Suppressor macrophage (primary cell): Measurements from ENCODE around the gene PCDHA5.
"Not testable (repeated sequence)": the region's sequence is repeated elsewhere in the genome, so short reads cannot be mapped to it uniquely, and the experiment has no call there.

Experiments
- DNase-seq, 4 experiments: peaks; one replicate each; pipeline ENCODE4 v3.0.0-alpha.2; 2020 to 2022
- total RNA-seq, 17 experiments: gene quantifications; one replicate each; lab custom pipeline; 2026; ENCODE audit warnings: mixed read lengths in 6 of 17, inconsistent platforms in 3 of 17; lab: John Stamatoyannopoulos, UW

The PCDHA5 gene
- 0 to 1.1 (median 0) reads per million in 17 experiments for total RNA-seq

DNA sequence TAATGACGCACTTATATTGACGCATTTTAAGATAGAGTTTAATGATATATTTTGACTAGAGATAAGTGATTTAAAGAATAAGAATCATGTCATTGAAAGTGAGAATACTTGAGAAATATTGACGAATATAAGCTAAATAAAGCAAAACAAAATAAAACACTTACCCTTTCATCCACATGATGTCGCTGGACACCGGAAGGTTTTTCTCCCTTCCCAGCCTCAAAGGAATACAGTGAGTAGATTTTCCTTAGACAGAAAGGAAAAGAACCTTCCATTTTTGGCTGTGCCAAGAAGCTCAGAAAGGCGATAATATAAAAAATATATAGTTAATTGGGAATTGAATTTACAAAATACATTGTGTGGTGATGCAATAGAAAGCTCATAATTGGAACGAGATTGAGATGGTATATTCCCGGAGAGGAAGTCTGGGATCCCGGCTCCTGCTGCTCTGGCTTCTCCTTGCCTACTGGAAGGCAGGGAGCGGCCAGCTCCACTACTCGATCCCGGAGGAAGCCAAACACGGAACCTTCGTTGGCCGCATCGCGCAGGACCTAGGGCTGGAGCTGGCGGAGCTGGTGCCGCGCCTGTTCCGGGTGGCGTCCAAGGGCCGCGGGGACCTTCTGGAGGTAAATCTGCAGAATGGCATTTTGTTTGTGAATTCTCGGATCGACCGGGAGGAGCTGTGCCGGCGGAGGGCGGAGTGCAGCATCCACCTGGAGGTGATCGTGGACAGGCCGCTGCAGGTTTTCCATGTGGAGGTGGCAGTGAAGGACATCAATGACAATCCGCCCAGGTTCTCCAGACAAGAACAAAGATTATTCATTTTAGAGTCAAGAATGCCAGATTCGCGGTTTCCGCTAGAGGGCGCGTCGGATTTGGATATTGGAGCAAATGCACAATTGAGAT lies at the start of gene PCDHA5:
TSS of gene PCDHA5 (plus strand) at position 239 of the 906 bp plus-strand sequence.
- peak; percentile 16 to 33 (median 26) for DNase-seq

DNA sequence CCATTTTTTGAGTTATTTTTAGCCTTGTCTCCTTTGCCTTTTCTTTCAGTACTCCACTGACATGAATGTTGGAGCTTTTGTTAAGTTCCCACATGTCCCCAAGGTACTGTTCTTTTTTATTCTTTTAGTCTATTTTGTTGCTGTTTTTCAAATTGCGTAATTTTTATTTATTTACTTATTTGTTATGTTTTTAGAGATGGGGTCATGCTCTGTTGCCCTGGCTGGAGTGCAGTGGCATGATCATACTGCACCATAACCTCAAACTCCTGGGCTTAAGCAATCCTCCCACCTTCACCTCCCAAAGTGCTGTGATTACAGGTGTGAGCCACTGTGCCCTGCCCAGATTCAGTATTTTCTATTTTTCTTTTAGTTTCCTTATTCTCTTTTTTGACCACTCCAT lies 40.9 kb upstream of the PCDHA5 start:
- no peak for DNase-seq

DNA sequence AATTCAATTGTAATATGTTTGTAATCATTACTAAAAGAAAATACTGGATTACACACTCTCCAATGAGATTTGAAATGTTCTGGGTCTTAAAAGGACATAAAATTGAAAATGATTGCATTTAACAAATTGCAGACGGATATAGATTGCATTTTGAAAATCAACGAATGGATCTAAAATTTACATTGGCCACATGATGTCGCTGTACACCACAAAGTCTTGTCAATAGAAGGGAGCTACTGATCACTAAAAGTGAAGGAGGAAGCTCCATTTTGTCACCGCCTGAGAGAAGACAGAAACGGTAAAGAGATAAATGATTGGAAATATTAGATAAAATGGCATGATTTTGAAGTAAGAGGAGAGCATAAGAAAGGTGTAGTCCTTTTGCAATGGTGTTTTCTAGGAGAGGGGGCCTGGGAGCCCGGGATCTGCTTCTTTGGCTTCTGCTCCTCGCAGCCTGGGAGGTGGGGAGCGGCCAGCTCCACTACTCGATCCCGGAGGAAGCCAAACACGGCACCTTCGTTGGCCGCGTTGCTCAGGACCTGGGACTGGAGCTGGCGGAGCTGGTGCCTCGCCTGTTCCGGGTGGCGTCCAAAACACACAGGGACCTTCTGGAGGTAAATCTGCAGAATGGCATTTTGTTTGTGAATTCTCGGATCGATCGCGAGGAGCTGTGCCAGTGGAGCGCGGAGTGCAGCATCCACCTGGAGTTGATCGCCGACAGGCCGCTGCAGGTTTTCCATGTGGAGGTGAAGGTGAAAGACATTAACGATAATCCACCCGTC lies 35.3 kb upstream of the PCDHA5 start, which contains the start of gene PCDHA1:
TSS of gene PCDHA1 (plus strand) at position 236 of the 782 bp plus-strand sequence.
- DNase-seq, result peak in 2 of 4 experiments; percentile 6 to 7

DNA sequence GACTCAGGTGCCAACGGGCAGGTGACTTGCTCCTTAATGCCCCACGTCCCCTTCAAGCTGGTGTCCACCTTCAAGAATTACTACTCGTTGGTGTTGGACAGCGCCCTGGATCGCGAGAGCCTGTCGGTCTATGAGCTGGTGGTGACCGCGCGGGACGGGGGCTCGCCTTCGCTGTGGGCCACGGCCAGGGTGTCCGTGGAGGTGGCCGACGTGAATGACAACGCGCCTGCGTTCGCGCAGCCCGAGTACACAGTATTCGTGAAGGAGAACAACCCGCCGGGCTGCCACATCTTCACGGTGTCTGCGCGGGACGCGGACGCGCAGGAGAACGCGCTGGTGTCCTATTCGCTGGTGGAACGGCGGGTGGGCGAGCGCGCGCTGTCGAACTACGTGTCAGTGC lies 34.0 kb upstream of the PCDHA5 start:
- DNase-seq, result not testable (repeated sequence)

DNA sequence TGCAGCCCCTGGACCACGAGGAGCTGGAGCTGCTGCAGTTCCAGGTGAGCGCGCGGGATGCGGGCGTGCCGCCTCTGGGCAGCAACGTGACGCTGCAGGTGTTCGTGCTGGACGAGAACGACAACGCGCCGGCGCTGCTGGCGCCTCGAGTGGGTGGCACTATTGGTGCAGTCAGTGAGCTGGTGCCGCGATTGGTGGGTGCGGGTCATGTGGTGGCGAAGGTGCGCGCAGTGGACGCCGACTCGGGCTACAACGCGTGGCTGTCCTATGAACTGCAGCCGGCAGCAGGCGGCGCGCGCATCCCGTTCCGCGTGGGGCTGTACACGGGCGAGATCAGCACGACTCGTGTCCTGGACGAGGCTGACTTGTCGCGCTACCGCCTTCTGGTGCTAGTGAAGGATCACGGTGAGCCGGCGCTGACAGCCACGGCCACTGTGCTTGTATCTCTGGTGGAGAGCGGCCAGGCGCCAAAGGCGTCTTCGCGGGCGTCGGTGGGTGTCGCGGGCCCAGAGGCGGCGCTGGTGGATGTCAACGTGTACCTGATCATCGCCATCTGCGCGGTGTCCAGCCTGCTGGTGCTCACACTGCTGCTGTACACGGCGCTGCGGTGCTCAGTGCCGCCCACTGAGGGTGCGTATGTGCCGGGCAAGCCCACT lies 33.4 kb upstream of the PCDHA5 start:
- not testable (repeated sequence) for DNase-seq

DNA sequence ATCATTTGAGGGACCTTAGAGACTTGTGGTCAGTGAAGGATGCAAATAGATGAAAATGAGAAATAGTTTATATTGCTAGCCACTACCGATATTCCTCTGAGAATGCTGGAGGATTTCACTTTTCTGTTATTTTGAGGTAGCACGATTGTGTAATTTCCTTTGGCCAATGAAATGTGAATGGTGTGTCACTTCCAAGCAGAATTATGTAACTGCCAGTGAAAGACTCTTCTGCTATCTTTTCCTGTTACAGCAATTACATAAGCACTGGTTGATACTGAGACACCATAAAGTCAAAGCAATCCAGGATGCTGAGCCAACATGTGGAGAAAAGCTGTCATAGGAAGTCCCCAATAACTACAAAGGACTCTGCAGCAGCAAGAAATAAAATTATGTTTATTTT lies 30.3 kb upstream of the PCDHA5 start:
- DNase-seq, result no peak

DNA sequence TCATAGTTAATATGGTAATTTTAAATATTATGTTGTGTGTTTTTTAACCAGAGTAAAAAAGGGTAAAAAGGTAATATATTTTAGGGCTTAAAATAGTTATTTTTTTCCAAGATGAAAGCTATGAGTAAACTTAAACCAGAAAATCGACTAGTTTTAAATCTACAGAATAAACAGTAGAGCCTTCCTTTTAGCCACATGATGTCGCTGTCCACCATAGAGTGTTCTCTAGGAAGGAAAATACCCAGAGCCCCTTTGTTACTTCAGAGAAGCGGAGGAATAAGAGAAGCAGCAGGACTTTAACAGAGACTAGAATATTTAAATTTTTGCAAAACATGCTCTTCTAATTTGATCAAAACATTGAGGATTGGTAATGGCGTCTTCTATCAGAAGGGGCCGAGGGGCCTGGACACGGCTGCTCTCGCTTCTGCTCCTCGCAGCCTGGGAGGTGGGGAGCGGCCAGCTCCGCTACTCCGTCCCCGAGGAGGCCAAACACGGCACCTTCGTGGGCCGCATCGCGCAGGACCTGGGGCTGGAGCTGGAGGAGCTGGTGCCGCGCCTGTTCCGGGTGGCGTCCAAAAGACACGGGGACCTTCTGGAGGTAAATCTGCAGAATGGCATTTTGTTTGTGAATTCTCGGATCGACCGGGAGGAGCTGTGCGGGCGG lies 26.7 kb upstream of the PCDHA5 start, which contains the start of gene PCDHA2:
TSS of gene PCDHA2 (plus strand) at position 258 of the 664 bp plus-strand sequence.
- DNase-seq, result no peak

DNA sequence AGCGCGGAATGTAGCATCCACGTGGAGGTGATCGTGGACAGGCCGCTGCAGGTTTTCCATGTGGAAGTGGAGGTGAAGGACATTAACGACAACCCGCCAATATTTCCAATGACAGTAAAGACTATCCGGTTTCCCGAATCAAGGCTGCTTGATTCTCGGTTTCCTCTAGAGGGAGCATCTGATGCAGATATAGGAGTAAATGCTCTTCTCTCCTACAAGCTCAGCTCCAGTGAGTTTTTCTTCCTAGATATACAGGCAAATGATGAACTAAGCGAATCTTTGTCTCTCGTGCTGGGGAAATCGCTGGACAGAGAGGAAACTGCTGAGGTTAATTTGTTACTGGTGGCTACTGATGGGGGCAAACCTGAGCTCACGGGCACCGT lies 26.2 kb upstream of the PCDHA5 start:
- peak in 1 of 4 experiments; percentile 2 for DNase-seq

DNA sequence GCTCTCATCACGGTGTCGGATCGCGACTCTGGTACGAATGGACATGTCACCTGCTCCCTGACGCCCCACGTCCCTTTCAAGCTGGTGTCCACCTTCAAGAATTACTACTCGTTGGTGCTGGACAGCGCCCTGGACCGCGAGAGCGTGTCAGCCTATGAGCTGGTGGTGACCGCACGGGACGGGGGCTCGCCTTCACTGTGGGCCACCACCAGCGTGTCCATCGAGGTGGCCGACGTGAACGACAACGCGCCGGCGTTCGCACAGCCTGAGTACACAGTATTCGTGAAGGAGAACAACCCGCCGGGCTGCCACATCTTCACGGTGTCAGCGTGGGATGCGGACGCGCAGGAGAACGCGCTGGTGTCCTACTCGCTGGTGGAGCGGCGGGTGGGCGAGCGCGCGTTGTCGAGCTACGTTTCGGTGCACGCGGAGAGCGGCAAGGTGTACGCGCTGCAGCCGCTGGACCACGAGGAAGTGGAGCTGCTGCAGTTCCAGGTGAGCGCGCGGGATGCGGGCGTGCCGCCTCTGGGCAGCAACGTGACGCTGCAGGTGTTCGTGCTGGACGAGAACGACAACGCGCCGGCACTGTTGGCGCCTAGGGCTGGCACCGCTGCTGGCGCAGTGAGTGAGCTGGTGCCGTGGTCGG lies 25.2 kb upstream of the PCDHA5 start:
- not testable (repeated sequence) for DNase-seq

DNA sequence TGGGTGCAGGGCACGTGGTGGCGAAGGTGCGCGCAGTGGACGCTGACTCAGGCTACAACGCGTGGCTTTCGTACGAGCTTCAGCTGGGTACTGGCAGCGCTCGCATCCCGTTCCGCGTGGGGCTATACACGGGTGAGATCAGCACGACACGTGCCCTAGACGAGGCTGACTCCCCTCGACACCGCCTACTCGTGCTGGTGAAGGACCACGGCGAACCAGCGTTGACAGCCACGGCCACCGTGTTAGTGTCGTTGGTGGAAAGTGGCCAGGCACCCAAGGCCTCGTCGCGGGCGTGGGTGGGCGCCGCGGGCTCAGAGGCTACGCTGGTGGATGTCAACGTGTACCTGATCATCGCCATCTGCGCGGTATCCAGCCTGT lies 24.7 kb upstream of the PCDHA5 start:
- no peak for DNase-seq

DNA sequence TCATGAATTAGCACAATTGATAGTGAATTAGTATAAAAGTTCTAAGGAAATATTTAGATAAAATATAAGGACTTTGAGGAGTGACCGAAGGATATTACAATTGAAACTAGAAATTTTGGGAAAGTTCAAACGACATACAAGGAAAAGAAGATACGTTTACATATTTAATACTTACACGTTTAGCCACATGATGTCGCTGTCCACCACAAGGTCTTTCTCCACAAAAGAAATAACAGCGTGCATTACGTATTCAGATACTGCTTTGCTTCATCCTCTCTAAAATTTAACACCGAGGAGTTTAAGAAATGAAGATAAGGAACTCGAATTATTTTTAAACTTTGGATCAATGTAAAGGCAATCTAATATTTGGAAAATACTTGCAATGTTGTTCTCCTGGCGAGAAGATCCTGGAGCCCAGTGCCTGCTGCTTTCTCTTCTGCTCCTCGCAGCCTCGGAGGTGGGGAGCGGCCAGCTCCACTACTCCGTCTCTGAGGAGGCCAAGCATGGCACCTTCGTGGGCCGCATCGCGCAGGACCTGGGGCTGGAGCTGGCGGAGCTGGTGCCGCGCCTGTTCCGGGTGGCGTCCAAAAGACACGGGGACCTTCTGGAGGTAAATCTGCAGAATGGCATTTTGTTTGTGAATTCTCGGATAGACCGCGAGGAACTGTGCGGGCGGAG lies 20.5 kb upstream of the PCDHA5 start, which contains the start of gene PCDHA3:
TSS of gene PCDHA3 (plus strand) at position 242 of the 678 bp plus-strand sequence.
- DNase-seq, result no peak

DNA sequence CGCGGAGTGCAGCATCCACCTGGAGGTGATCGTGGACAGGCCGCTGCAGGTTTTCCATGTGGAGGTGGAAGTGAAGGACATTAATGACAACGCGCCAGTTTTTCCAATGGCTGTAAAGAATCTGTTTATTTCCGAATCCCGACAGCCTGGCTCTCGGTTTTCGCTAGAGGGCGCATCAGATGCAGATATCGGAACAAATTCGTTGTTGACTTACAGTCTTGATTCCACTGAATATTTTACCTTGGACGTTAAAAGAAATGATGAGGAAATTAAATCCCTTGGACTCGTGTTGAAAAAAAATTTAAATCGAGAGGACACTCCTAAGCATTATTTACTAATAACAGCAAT lies 19.9 kb upstream of the PCDHA5 start:
- no peak for DNase-seq

DNA sequence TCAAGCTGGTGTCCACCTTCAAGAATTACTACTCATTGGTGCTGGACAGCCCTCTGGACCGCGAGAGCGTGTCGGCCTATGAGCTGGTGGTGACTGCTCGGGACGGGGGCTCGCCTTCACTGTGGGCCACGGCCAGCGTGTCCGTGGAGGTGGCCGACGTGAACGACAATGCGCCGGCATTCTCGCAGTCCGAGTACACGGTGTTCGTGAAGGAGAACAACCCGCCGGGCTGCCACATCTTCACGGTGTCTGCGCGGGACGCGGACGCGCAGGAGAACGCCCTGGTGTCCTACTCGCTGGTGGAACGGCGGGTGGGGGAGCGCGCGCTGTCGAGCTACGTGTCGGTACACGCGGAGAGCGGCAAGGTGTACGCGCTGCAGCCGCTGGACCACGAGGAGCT lies 19.0 kb upstream of the PCDHA5 start:
- DNase-seq, result not testable (repeated sequence)

DNA sequence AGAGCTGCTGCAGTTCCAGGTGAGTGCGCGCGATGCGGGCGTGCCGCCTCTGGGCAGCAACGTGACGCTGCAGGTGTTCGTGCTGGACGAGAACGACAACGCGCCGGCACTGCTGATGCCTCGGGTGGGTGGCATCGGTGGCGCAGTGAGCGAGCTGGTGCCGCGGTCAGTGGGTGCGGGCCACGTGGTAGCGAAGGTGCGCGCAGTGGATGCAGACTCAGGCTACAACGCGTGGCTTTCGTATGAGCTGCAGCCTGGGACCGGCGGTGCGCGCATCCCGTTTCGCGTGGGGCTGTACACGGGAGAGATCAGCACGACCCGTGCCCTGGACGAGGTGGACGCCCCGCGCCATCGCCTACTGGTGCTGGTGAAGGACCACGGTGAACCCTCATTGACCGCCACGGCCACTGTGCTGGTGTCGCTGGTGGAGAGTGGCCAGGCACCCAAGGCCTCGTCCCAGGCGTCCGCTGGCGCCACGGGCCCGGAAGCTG lies 18.6 kb upstream of the PCDHA5 start:
- DNase-seq, result no peak

DNA sequence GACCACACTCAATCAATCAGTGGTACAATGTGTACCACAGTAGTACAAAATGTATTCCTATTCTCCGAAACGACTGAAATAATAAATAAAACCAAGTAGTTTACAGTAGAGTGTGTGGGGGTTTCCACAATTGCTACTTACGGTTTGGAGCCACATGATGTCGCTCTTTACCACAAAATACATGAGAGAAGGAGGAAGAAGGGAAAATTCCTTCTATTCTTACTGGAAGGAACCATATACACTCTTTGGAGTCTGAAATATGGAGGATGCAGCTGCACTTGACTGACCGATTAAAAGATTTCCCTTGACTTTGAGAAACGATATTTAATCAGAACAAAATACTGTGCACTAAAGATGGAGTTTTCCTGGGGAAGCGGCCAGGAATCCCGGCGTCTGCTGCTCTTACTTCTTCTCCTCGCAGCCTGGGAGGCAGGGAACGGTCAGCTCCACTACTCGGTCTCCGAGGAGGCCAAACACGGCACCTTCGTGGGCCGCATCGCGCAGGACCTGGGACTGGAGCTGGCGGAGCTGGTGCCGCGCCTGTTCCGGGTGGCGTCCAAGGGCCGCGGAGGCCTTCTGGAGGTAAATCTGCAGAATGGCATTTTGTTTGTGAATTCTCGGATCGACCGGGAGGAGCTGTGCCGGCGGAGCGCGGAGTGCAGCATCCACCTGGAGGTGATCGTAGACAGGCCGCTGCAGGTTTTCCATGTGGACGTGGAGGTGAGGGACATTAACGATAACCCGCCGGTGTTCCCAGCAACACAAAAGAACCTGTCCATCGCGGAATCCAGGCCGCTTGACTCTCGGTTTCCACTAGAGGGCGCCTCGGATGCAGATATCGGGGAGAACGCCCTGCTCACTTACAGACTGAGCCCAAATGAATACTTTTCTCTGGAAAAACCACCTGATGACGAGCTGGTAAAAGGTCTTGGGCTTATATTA lies 14.3 kb upstream of the PCDHA5 start, which contains the start of gene PCDHA4:
TSS of gene PCDHA4 (plus strand) at position 235 of the 942 bp plus-strand sequence.
- peak; percentile 4 to 17 (median 12) for DNase-seq

DNA sequence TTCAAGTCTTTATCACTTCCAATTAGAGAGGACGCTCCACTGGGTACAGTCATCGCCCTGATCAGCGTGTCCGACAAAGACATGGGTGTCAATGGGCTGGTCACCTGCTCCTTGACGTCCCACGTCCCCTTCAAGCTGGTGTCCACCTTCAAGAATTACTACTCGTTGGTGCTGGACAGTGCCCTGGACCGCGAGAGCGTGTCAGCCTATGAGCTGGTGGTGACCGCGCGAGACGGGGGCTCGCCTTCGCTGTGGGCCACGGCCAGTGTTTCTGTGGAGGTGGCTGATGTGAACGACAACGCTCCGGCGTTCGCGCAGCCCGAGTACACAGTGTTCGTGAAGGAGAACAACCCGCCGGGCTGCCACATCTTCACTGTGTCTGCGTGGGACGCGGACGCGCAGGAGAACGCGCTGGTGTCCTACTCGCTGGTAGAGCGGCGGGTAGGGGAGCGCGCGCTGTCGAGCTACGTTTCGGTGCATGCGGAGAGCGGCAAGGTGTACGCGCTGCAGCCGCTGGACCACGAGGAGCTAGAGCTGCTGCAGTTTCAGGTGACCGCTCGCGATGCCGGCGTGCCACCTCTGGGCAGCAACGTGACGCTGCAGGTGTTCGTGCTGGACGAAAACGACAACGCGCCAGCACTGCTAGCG lies 13.0 kb upstream of the PCDHA5 start:
- not testable (repeated sequence) for DNase-seq

DNA sequence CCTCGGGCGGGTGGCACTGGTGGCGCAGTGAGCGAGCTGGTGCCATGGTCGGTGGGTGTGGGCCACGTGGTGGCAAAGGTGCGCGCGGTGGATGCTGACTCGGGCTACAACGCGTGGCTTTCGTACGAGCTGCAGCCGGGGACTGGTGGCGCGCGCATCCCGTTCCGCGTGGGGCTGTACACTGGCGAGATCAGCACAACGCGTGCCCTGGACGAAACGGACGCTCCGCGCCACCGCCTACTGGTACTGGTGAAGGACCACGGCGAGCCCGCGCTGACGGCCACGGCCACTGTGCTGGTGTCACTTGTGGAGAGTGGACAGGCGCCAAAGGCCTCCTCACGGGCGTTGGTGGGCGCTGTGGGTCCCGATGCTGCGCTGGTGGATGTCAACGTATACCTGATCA lies 12.5 kb upstream of the PCDHA5 start:
- DNase-seq, result no peak

DNA sequence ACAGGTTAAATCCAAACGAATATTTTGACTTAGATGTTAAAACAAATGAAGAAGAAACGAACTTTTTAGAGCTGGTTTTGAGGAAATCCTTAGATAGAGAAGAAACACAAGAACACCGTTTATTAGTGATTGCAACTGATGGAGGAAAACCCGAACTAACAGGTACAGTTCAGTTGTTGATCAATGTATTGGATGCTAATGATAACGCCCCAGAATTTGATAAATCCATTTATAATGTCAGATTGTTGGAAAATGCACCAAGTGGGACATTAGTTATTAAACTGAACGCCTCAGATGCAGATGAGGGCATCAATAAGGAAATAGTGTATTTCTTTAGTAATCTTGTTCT lies 842 bp downstream of the PCDHA5 start:
- DNase-seq, result no peak

DNA sequence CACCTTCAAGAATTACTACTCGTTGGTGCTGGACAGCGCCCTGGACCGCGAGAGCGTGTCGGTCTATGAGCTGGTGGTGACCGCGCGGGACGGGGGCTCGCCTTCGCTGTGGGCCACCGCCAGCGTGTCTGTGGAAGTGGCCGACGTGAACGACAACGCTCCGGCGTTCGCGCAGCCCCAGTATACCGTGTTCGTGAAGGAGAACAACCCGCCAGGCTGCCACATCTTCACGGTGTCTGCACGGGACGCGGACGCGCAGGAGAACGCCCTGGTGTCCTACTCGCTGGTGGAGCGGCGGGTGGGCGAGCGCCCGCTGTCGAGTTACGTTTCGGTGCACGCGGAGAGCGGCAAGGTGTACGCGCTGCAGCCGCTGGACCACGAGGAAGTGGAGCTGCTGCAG lies 1.6 kb downstream of the PCDHA5 start:
- not testable (repeated sequence) for DNase-seq
